Smooth muscle cell (in vitro differentiated cells): ENCODE measurements around the gene SPG21. TPM values are rescaled to one million over a fixed set of nuclear protein-coding genes. Genes with fewer than 3 reads are reported as not detected.

ENCODE experiments used
- DNase-seq: peaks from one replicate; lab custom pipeline; 2025; ENCODE audit not compliant: unreplicated experiment; lab: John Stamatoyannopoulos, UW
- H2AFZ ChIP-seq: fragments of 200-600 bp; sonication (generic); 2 replicates; pipeline ENCODE4 v1.6.0; 2016; ENCODE audit warnings: antibody characterized with exemption, low read depth, mild to moderate bottlenecking
- H3F3A ChIP-seq: fragments of 200-600 bp; sonication (generic); 2 replicates; pipeline ENCODE4 v1.6.0; 2017; ENCODE audit warnings: antibody characterized with exemption, low read depth
- H3K27ac ChIP-seq: fragments of 200-600 bp; sonication (generic); 2 replicates; pipeline ENCODE4 v1.5.1; 2016; ENCODE audit warnings: low read depth, mild to moderate bottlenecking
- H3K27me3 ChIP-seq: fragments of 200-600 bp; sonication (generic); 2 replicates; pipeline ENCODE4 v1.6.1; 2016; ENCODE audit warnings: low read depth, mild to moderate bottlenecking
- H3K36me3 ChIP-seq: fragments of 200-600 bp; sonication (generic); 2 replicates; pipeline ENCODE4 v1.5.1; 2016; ENCODE audit warnings: low read depth
- H3K4me1 ChIP-seq: fragments of 200-600 bp; sonication (generic); 2 replicates; pipeline ENCODE4 v1.5.1; 2016; ENCODE audit warnings: low read depth
- H3K4me2 ChIP-seq: fragments of 200-600 bp; sonication (generic); 2 replicates; pipeline ENCODE4 v1.6.0; 2016; ENCODE audit warnings: mild to moderate bottlenecking
- H3K4me3 ChIP-seq: fragments of 200-600 bp; sonication (generic); 2 replicates; pipeline ENCODE4 v1.5.1; 2016; ENCODE audit warnings: mild to moderate bottlenecking
- H3K79me2 ChIP-seq: fragments of 200-600 bp; sonication (generic); 2 replicates; pipeline ENCODE4 v1.6.0; 2016; ENCODE audit warnings: low read depth, mild to moderate bottlenecking
- H3K9ac ChIP-seq: fragments of 200-600 bp; sonication (generic); 2 replicates; pipeline ENCODE4 v1.6.0; 2016; ENCODE audit warnings: low read depth
- H3K9me3 ChIP-seq: fragments of 200-600 bp; sonication (generic); replicated peaks from 2 replicates; pipeline ENCODE4 v1.5.1; 2016; ENCODE audit warnings: low read depth
- H4K20me1 ChIP-seq: fragments of 200-600 bp; sonication (generic); 2 replicates; pipeline ENCODE4 v1.6.0; 2016; ENCODE audit warnings: low read depth
- CTCF ChIP-seq: fragments of 200-600 bp; sonication (generic); IDR thresholded peaks from 2 replicates; pipeline ENCODE4 v1.5.1; 2017; ENCODE audit warnings: borderline replicate concordance, mild to moderate bottlenecking, antibody characterized with exemption; ENCODE audit not compliant: insufficient read depth, poor library complexity, severe bottlenecking
- WGBS: methylation state at CpG from one replicate; pipeline ENCODE4 v1.1.7; 2016; ENCODE audit warnings: low lambda C conversion rate; 5-methylcytosine and 5-hydroxymethylcytosine counted together
- polyA plus RNA-seq: library from polyadenylated mRNA; unstranded; fragments of >200 nt; fragmentation: Nextera tagmentation; extraction: Ambion mirVana; gene quantifications from 2 replicates; pipeline ENCODE4 v1.2.1, GENCODE V29; 2016
- total RNA-seq: library from RNA; depleted of rRNA; stranded (reverse); fragments of >200 nt; gene quantifications from 2 replicates; pipeline ENCODE4 v1.2.3, GENCODE V29; 2014

The SPG21 gene
- total and polyA plus RNA-seq, 2 experiments from 2014 or later = 94.4 to 110 TPM

GRCh38 chr15:65008983-65009382 lies 19.3 kb upstream of the SPG21 start:
- H3K79me2 ChIP-seq = no peaks in the 10 kb centered on the region
- 79% methylated on average over 2 of the region's 2 CpGs for WGBS
- no peak for DNase-seq
- peaks cover 6% of the 10 kb centered on the region for H3K4me1 ChIP-seq
- no peak overlapping the region for H2AFZ ChIP-seq
- no peak overlapping the region for H3K4me2 ChIP-seq
- no peaks in the 10 kb centered on the region for H3K27me3 ChIP-seq
- no peak overlapping the region for H3K9ac ChIP-seq
- no peak for TF ChIP-seq CTCF
- no peaks in the 10 kb centered on the region for H4K20me1 ChIP-seq
- peaks cover 10% of the 10 kb centered on the region for H3K9me3 ChIP-seq
- H3K27ac ChIP-seq = no peak overlapping the region
- H3K36me3 ChIP-seq = peaks cover 17% of the 10 kb centered on the region
- H3F3A ChIP-seq = no peaks in the 10 kb centered on the region
- no peak overlapping the region for H3K4me3 ChIP-seq

DNA sequence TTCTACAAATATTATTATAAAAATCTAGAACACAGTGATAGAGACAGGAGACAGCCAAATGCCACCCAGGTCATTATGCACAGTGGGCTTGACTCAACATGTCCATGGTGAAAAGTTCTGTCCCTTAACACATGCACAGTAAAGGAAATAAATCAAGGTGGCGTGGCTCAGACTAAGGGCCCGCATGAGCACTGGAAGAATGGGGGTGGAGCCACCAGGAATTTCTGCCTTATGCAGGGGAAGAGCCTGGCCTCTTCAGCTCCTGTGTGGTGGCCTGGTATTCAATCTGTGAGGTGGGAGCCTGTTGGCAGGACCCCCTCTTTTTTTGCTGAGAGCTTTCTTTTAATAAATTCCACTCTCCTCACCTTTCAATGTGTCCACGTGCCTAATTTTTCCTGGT lies 17.2 kb upstream of the SPG21 start:
- Histone ChIP-seq H3K4me1 (peaks cover 6% of the 10 kb centered on the region), H3K36me3 (peaks cover 4% of the 10 kb centered on the region), H3K9ac (no peak overlapping the region), H2AFZ (no peak overlapping the region), H3K4me2 (no peak overlapping the region), H3K27me3 (no peaks in the 10 kb centered on the region), H3K4me3 (no peak overlapping the region), H4K20me1 (no peaks in the 10 kb centered on the region), H3K27ac (no peak overlapping the region), H3K9me3 (no peaks in the 10 kb centered on the region), H3F3A (no peaks in the 10 kb centered on the region), H3K79me2 (no peaks in the 10 kb centered on the region)
- no peak for DNase-seq
- no peak for TF ChIP-seq CTCF
- 49% methylated on average over 3 of the region's 3 CpGs for WGBS

- no peak overlapping the region for H3K9ac ChIP-seq
- no peak for TF ChIP-seq CTCF
- no peak overlapping the region for H3K4me2 ChIP-seq
- H3K4me1 ChIP-seq = peaks cover 6% of the 10 kb centered on the region
- no peak overlapping the region for H2AFZ ChIP-seq
- H3K27ac ChIP-seq = no peak overlapping the region
- H3K9me3 ChIP-seq = no peaks in the 10 kb centered on the region
- H3F3A ChIP-seq = no peaks in the 10 kb centered on the region
- no peaks in the 10 kb centered on the region for H3K27me3 ChIP-seq
- H3K79me2 ChIP-seq = no peaks in the 10 kb centered on the region
- 93% methylated on average over 3 of the region's 3 CpGs for WGBS
- DNase-seq = no peak
- H3K4me3 ChIP-seq = no peak overlapping the region
- H3K36me3 ChIP-seq = no peaks in the 10 kb centered on the region
- no peaks in the 10 kb centered on the region for H4K20me1 ChIP-seq
Observed at GRCh38 chr15:65004993-65005392, 15.3 kb upstream of the SPG21 start.

GRCh38 chr15:64997745-64998375 lies 8.1 kb upstream of the SPG21 start:
- TF ChIP-seq CTCF = no peak
- Histone ChIP-seq H3K4me2 (no peak overlapping the region), H3K36me3 (no peaks in the 10 kb centered on the region), H3K9ac (no peak overlapping the region), H3K27me3 (no peaks in the 10 kb centered on the region), H3F3A (no peaks in the 10 kb centered on the region), H3K27ac (no peak overlapping the region), H3K79me2 (no peaks in the 10 kb centered on the region), H3K9me3 (no peaks in the 10 kb centered on the region), H4K20me1 (no peaks in the 10 kb centered on the region), H3K4me1 (no peaks in the 10 kb centered on the region), H3K4me3 (no peak overlapping the region), H2AFZ (no peak overlapping the region)
- WGBS = 88% methylated on average over 4 of the region's 4 CpGs
- no peak for DNase-seq
